ENCODE data around the gene USHBP1. TPM values are rescaled to one million over a fixed set of nuclear protein-coding genes. Genes with fewer than 3 reads are reported as not detected.
A peak's percentile ranks its signal among the peaks of the same experiment; 100 is the strongest.

The USHBP1 gene
- total and polyA plus RNA-seq, 2 of the 13 experiments (the other 11 are each of a cell fraction or from before 2014, with no cell fraction given): 0.15 to 1.5 TPM

GRCh38 chr19:17305216-17305516 is 40.6 kb upstream of the USHBP1 start (continued):
- TF ChIP-seq ARID5B (CRISPR knock-in tag; IDR thresholded peaks at IDR 0.05): 0 out of 2 replicates have a peak, but pooled peaks have one; percentile 72
- TF ChIP-seq ZNF280D (CRISPR knock-in tag; IDR thresholded peaks at IDR 0.05): no peak
- no peak for TF ChIP-seq ZUFSP (CRISPR knock-in tag; IDR thresholded peaks at IDR 0.05; ENCODE audit: borderline replicate concordance)
- TF ChIP-seq KDM4B (CRISPR knock-in tag; IDR thresholded peaks at IDR 0.05): no peak
- no peak for TF ChIP-seq PBX2 (CRISPR knock-in tag; IDR thresholded peaks at IDR 0.05)
- TF ChIP-seq ATF3 (CRISPR knock-in tag; IDR thresholded peaks at IDR 0.05): no peak
- no peak for TF ChIP-seq HOXD1 (CRISPR knock-in tag; IDR thresholded peaks at IDR 0.05)
- TF ChIP-seq ZNF484 (CRISPR knock-in tag; IDR thresholded peaks at IDR 0.05; ENCODE audit: borderline replicate concordance, low read depth): no peak
- no peak for TF ChIP-seq ZFP36L1 (CRISPR knock-in tag; IDR thresholded peaks at IDR 0.05)
- no peak for TF ChIP-seq ZNF138 (CRISPR knock-in tag; IDR thresholded peaks at IDR 0.05; ENCODE audit: low read depth)
- no peak for TF ChIP-seq ZNF597 (CRISPR knock-in tag; IDR thresholded peaks at IDR 0.05)
- no peak for TF ChIP-seq TBX2 (CRISPR knock-in tag; IDR thresholded peaks at IDR 0.05; ENCODE audit: borderline replicate concordance)
- TF ChIP-seq ZNF614 (CRISPR knock-in tag; IDR thresholded peaks at IDR 0.05; ENCODE audit: borderline replicate concordance): no peak
- TF ChIP-seq ZNF737 (CRISPR knock-in tag; IDR thresholded peaks at IDR 0.05; ENCODE audit: borderline replicate concordance): no peak
- no peak for TF ChIP-seq ZNF20 (CRISPR knock-in tag; IDR thresholded peaks at IDR 0.05)
- no peak for TF ChIP-seq ZNF619 (CRISPR knock-in tag; IDR thresholded peaks at IDR 0.05)
- no peak for TF ChIP-seq DR1 (CRISPR knock-in tag; IDR thresholded peaks at IDR 0.05)
- no peak for TF ChIP-seq MZF1 (CRISPR knock-in tag; IDR thresholded peaks at IDR 0.05; ENCODE audit: borderline replicate concordance)
- no peak for TF ChIP-seq ZNF670 (CRISPR knock-in tag; IDR thresholded peaks at IDR 0.05; ENCODE audit: borderline replicate concordance)
- TF ChIP-seq ZFP36 (IDR thresholded peaks at IDR 0.05; ENCODE audit: borderline replicate concordance, low read depth, low read length, partially characterized antibody): peak; percentile 89

All from HepG2 (cell line).